Inflammatory macrophage (primary cell): ENCODE measurements around the gene CREB5.
A peak's percentile ranks its signal among the peaks of the same experiment; 100 is the strongest.

Experiments used
- DNase-seq, 2 donors: peaks; one replicate each; pipeline ENCODE4 v3.0.0-alpha.2; 2020 to 2022

Gene CREB5

GRCh38 chr7:28554802-28555471 lies 142.6 kb downstream of the CREB5 start:
- DNase-seq: no peak

GRCh38 chr7:28556025-28556424 lies 143.7 kb downstream of the CREB5 start:
- no peak for DNase-seq

- DNase-seq: no peak
These were observed 144.4 kb downstream of the CREB5 start for GRCh38 chr7:28556671-28557070.

- DNase-seq: no peak
These were observed 145.9 kb downstream of the CREB5 start for GRCh38 chr7:28558236-28558635.

- DNase-seq: no peak
These were observed 148.4 kb downstream of the CREB5 start for GRCh38 chr7:28560767-28561166.

GRCh38 chr7:28564033-28564432 lies 151.7 kb downstream of the CREB5 start:
- no peak for DNase-seq

GRCh38 chr7:28564755-28565374 lies 152.5 kb downstream of the CREB5 start:
- no peak for DNase-seq

GRCh38 chr7:28565980-28566379 lies 153.7 kb downstream of the CREB5 start:
- no peak for DNase-seq

GRCh38 chr7:28570113-28570969 lies 158.0 kb downstream of the CREB5 start:
- no peak for DNase-seq

- no peak for DNase-seq
These were observed 158.6 kb downstream of the CREB5 start for GRCh38 chr7:28570970-28571288.

- no peak for DNase-seq
These were observed 159.1 kb downstream of the CREB5 start for GRCh38 chr7:28571405-28571804.

GRCh38 chr7:28572321-28573058 lies 160.2 kb downstream of the CREB5 start:
- DNase-seq: no peak

- peak in 1 of 2 donors; percentile 17 for DNase-seq
These were observed 160.8 kb downstream of the CREB5 start for GRCh38 chr7:28573059-28573553.

- no peak for DNase-seq
These were observed 161.5 kb downstream of the CREB5 start for GRCh38 chr7:28573651-28574301.

GRCh38 chr7:28575241-28575643 lies 162.9 kb downstream of the CREB5 start:
- peak; percentile 51 to 74 for DNase-seq

GRCh38 chr7:28576656-28577055 lies 164.3 kb downstream of the CREB5 start:
- no peak for DNase-seq

- no peak for DNase-seq
These were observed 167.3 kb downstream of the CREB5 start for GRCh38 chr7:28579571-28579970.

- DNase-seq: no peak
These were observed 168.3 kb downstream of the CREB5 start for GRCh38 chr7:28580665-28581064.

- DNase-seq: no peak
These were observed 169.0 kb downstream of the CREB5 start for GRCh38 chr7:28581351-28581750.

- no peak for DNase-seq
These were observed 169.9 kb downstream of the CREB5 start for GRCh38 chr7:28582226-28582625.

GRCh38 chr7:28584235-28584634 lies 171.9 kb downstream of the CREB5 start:
- DNase-seq: no peak

- no peak for DNase-seq
These were observed 174.4 kb downstream of the CREB5 start for GRCh38 chr7:28586736-28587135.
